Osteoblast (primary cell): Measurements from ENCODE around the gene PLXNA4. TPM values are rescaled to one million over a fixed set of nuclear protein-coding genes. Genes with fewer than 3 reads are reported as not detected.
A peak's percentile ranks its signal among the peaks of the same experiment; 100 is the strongest.

Experiments
- DNase-seq: peaks from one replicate; pipeline ENCODE4 v3.0.0; 2011; ENCODE audit warnings: low spot score, mixed read lengths; ENCODE audit not compliant: insufficient read length; ENCODE audit errors: missing footprints
- H2AFZ ChIP-seq: 2 replicates; pipeline ENCODE4 v1.6.0; 2011; ENCODE audit warnings: mild to moderate bottlenecking, low read length
- H3K27ac ChIP-seq: 2 replicates; pipeline ENCODE4 v1.5.1; 2011; ENCODE audit warnings: mild to moderate bottlenecking, low read depth, low read length, moderate library complexity
- H3K27me3 ChIP-seq: 2 replicates; pipeline ENCODE4 v1.6.0; 2012; ENCODE audit warnings: mild to moderate bottlenecking, control low read depth, inconsistent platforms, low read length, moderate library complexity; ENCODE audit not compliant: insufficient read depth
- H3K36me3 ChIP-seq: 2 replicates; pipeline ENCODE4 v1.5.1; 2011; ENCODE audit warnings: mild to moderate bottlenecking, low read length, control low read depth, moderate library complexity; ENCODE audit not compliant: insufficient read depth
- H3K4me1 ChIP-seq: 2 replicates; pipeline ENCODE4 v1.5.1; 2011; ENCODE audit warnings: mild to moderate bottlenecking, low read length, control low read depth, moderate library complexity; ENCODE audit not compliant: insufficient read depth
- H3K4me2 ChIP-seq: 2 replicates; pipeline ENCODE4 v1.6.0; 2011; ENCODE audit warnings: mild to moderate bottlenecking, low read length; ENCODE audit not compliant: insufficient read depth
- H3K4me3 ChIP-seq: fragments of 200-600 bp; sonication (generic); 3 replicates; pipeline ENCODE4 v1.5.1; 2012; ENCODE audit warnings: mild to moderate bottlenecking, low read length, inconsistent platforms; ENCODE audit not compliant: insufficient read depth
- H3K79me2 ChIP-seq: 2 replicates; pipeline ENCODE4 v1.6.0; 2012; ENCODE audit warnings: mild to moderate bottlenecking, low read length, control low read depth, inconsistent platforms; ENCODE audit not compliant: insufficient read depth
- H3K9me3 ChIP-seq: 2 replicates; pipeline ENCODE4 v1.5.1; 2011; ENCODE audit warnings: low read depth, low read length, control low read depth
- H4K20me1 ChIP-seq: 2 replicates; pipeline ENCODE4 v1.6.0; 2012; ENCODE audit warnings: mild to moderate bottlenecking, low read length, control low read depth; ENCODE audit not compliant: insufficient read depth
- total RNA-seq: library from RNA; depleted of rRNA; stranded (reverse); fragments of >200 nt; gene quantifications from 2 replicates; pipeline ENCODE4 v1.2.3, GENCODE V29; 2012
- TF ChIP-seq, protein P1 (sequence below): IDR thresholded peaks from 2 replicates; pipeline ENCODE4 v1.5.1; 2011; ENCODE audit warnings: mild to moderate bottlenecking, low read depth, low read length, moderate library complexity; ENCODE audit errors: extremely low read depth

Gene PLXNA4
- total RNA-seq, 1 donor, result 4.3 TPM

GRCh38 chr7:132145466-132145865 lies 430.8 kb downstream of the PLXNA4 start:
- Histone ChIP-seq H3K79me2 (no peaks in the 10 kb centered on the region), H2AFZ (no peak overlapping the region), H3K4me1 (peaks cover 6% of the 10 kb centered on the region), H3K9me3 (no peaks in the 10 kb centered on the region), H3K36me3 (no peaks in the 10 kb centered on the region), H4K20me1 (no peaks in the 10 kb centered on the region), H3K27me3 (no peaks in the 10 kb centered on the region), H3K4me3 (no peak overlapping the region), H3K27ac (no peak overlapping the region), H3K4me2 (no peak overlapping the region)
- DNase-seq, result peak; percentile 95
- TF ChIP-seq, protein P1, sequence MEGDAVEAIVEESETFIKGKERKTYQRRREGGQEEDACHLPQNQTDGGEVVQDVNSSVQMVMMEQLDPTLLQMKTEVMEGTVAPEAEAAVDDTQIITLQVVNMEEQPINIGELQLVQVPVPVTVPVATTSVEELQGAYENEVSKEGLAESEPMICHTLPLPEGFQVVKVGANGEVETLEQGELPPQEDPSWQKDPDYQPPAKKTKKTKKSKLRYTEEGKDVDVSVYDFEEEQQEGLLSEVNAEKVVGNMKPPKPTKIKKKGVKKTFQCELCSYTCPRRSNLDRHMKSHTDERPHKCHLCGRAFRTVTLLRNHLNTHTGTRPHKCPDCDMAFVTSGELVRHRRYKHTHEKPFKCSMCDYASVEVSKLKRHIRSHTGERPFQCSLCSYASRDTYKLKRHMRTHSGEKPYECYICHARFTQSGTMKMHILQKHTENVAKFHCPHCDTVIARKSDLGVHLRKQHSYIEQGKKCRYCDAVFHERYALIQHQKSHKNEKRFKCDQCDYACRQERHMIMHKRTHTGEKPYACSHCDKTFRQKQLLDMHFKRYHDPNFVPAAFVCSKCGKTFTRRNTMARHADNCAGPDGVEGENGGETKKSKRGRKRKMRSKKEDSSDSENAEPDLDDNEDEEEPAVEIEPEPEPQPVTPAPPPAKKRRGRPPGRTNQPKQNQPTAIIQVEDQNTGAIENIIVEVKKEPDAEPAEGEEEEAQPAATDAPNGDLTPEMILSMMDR, result no peak

GRCh38 chr7:132145063-132145462 lies 431.2 kb downstream of the PLXNA4 start:
- TF ChIP-seq, protein P1, result no peak
- no peak for DNase-seq
- Histone ChIP-seq H3K79me2 (no peaks in the 10 kb centered on the region), H3K36me3 (no peaks in the 10 kb centered on the region), H3K4me1 (peaks cover 6% of the 10 kb centered on the region), H2AFZ (no peak overlapping the region), H4K20me1 (no peaks in the 10 kb centered on the region), H3K9me3 (no peaks in the 10 kb centered on the region), H3K4me2 (no peak overlapping the region), H3K27ac (no peak overlapping the region), H3K4me3 (no peak overlapping the region), H3K27me3 (no peaks in the 10 kb centered on the region)

DNA sequence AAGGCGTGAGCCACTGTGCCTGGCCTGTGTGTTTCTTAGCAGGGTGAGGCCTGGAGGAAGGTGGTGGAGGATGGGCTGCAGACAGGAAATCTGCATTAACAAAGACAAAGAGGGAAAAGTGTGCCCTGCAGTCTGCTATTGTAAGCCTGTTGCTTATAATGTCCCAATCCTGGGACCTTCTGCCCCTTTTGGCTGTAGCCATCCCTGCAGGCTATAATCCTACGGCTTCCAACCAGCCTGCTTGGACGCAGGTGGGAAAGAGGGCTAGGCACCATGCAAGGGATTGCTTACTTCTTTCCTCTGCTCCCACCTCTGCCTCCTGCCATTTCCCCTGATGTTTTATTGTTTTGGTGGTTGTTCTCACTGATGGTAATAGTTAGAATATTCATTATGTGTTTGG lies 434.3 kb downstream of the PLXNA4 start:
- H2AFZ ChIP-seq, result no peak overlapping the region
- TF ChIP-seq, protein P1, result no peak
- H3K27me3 ChIP-seq, result no peaks in the 10 kb centered on the region
- no peaks in the 10 kb centered on the region for H3K9me3 ChIP-seq
- H3K4me1 ChIP-seq, result peaks cover 6% of the 10 kb centered on the region
- no peak overlapping the region for H3K4me2 ChIP-seq
- DNase-seq, result no peak
- H3K36me3 ChIP-seq, result no peaks in the 10 kb centered on the region
- no peaks in the 10 kb centered on the region for H4K20me1 ChIP-seq
- H3K79me2 ChIP-seq, result no peaks in the 10 kb centered on the region
- no peak overlapping the region for H3K27ac ChIP-seq
- no peak overlapping the region for H3K4me3 ChIP-seq

DNA sequence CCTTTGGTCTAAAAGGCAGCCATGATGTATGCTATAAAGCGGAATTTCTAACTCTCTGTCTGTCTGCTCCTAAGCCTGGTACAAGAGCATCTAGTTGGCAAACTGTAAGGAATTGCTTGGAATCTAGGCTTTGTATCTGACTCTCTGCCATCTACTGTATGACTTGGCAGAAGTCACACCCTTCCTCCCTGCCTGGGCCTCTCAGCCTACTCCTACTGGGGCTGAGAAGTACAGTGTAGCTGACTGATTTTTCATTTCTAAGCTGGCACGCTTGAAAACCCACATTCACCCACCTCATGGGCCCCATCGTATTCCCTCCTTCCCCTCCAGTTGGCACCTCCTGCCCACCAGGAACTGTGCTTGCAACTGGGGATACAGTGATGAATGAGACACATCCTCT lies 435.2 kb downstream of the PLXNA4 start:
- TF ChIP-seq, protein P1, result no peak
- peak overlapping the region; percentile 69 for H2AFZ ChIP-seq
- H3K27ac ChIP-seq, result no peak overlapping the region
- H3K4me1 ChIP-seq, result peaks cover 6% of the 10 kb centered on the region
- H3K4me3 ChIP-seq, result no peak overlapping the region
- H3K36me3 ChIP-seq, result no peaks in the 10 kb centered on the region
- no peaks in the 10 kb centered on the region for H4K20me1 ChIP-seq
- no peaks in the 10 kb centered on the region for H3K79me2 ChIP-seq
- H3K4me2 ChIP-seq, result no peak overlapping the region
- no peaks in the 10 kb centered on the region for H3K27me3 ChIP-seq
- H3K9me3 ChIP-seq, result no peaks in the 10 kb centered on the region
- DNase-seq, result peak; percentile 86
